ENCODE data around the gene HERC2.

DNA sequence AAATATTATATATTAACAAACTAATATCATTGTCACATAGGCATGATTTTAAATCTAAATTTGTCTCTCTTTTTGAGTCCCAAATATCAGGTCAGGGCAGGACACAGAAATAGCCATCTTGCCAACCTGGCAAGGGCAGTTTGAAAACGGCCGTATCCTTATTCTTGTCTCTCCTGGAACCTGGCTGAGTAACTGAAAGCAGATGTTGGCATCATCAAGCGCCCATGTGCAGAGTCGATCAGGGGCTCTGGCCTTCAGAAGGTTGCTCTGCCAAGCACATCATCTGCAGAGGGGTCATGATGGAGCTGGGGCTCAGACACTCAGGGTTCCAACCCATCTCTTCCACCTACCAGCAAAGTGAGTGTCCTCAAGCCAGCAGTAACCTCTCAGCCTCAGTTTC, 167.7 kb downstream of the HERC2 start:
- TF ChIP-seq, protein P1, sequence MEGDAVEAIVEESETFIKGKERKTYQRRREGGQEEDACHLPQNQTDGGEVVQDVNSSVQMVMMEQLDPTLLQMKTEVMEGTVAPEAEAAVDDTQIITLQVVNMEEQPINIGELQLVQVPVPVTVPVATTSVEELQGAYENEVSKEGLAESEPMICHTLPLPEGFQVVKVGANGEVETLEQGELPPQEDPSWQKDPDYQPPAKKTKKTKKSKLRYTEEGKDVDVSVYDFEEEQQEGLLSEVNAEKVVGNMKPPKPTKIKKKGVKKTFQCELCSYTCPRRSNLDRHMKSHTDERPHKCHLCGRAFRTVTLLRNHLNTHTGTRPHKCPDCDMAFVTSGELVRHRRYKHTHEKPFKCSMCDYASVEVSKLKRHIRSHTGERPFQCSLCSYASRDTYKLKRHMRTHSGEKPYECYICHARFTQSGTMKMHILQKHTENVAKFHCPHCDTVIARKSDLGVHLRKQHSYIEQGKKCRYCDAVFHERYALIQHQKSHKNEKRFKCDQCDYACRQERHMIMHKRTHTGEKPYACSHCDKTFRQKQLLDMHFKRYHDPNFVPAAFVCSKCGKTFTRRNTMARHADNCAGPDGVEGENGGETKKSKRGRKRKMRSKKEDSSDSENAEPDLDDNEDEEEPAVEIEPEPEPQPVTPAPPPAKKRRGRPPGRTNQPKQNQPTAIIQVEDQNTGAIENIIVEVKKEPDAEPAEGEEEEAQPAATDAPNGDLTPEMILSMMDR (IDR thresholded peaks at IDR 0.05; ENCODE audit: low read depth, low read length) = no peak
- TF ChIP-seq POLR2A (IDR thresholded peaks at IDR 0.05; ENCODE audit: extremely low read depth, insufficient read length) (no peak), MYC (IDR thresholded peaks at IDR 0.05; ENCODE audit: low read depth, low read length) (no peak)
- TF ChIP-seq, protein P2, sequence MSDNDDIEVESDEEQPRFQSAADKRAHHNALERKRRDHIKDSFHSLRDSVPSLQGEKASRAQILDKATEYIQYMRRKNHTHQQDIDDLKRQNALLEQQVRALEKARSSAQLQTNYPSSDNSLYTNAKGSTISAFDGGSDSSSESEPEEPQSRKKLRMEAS (IDR thresholded peaks at IDR 0.05; ENCODE audit: low read depth, low read length) = no peak
